ENCODE measurements around the gene WDR11. TPM values are rescaled to one million over a fixed set of nuclear protein-coding genes. Genes with fewer than 3 reads are reported as not detected.

Gene WDR11
- total RNA-seq, 1 donor from 2014 or later: 51.4 TPM

DNA sequence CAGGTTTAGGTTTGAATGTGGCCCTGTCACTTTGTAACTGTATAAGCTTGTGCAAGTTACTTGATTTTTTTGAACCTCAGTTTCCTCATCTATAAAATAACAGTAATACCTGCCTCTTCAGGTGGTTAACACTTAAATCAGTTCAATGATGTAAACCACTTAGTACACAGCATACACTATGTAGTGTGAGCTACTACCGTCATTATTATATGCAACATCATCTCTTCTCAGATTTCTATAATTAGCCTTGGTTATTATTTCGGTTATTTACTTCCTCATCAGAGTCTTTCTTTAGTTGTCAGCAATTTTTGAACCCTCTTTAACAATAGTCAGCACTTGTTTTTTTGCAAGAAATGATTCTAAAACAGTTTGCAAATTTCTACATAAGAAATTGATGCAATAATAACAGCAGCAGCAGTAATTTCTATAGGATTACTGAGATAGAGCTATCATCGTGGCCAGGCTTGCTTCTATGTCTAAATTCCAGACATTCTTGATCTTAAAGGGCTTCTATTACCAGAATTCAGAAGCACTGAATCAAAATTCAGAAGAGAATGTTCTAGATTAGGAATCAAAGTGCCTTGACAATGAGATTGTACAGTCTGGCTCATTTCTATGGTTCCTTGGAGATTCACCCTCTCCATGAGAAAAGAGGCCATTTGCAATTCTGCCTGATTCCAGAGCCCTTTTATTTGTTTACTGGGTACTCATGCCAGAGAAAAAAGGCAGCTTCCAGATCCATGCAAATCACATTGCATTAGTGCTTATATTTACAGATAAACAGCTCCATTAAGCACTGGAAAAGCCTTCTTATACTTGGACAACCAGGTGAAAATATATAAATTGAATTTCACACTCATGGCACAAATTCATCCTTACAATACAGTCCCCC, 25.0 kb upstream of the WDR11 start:
- ATAC-seq (no peak), DNase-seq (no peak)
- Histone ChIP-seq H3K27ac (no peak overlapping the region), H3K36me3 (no peaks in the 10 kb centered on the region), H3K4me1 (no peaks in the 10 kb centered on the region), H3K9me3 (no peaks in the 10 kb centered on the region), H3K4me3 (no peak overlapping the region), H3K27me3 (ENCODE audit: low read depth) (no peaks in the 10 kb centered on the region)
- no peak for TF ChIP-seq CTCF (IDR thresholded peaks at IDR 0.05)
- intact Hi-C loops (cut with DNase I): no loop called here

- H3K36me3 ChIP-seq: no peaks in the 10 kb centered on the region
- TF ChIP-seq CTCF (IDR thresholded peaks at IDR 0.05): no peak
- DNase-seq: no peak
- H3K4me3 ChIP-seq: no peak overlapping the region
- H3K27me3 ChIP-seq (ENCODE audit: low read depth): no peaks in the 10 kb centered on the region
- intact Hi-C loops (cut with DNase I): no loop called here
- no peaks in the 10 kb centered on the region for H3K9me3 ChIP-seq
- no peak overlapping the region for H3K27ac ChIP-seq
- H3K4me1 ChIP-seq: no peaks in the 10 kb centered on the region
- ATAC-seq: no peak
Observed at GRCh38 chr10:120827251-120827875, 23.8 kb upstream of the WDR11 start.

- no peak for TF ChIP-seq CTCF (IDR thresholded peaks at IDR 0.05)
- no peak overlapping the region for H3K4me3 ChIP-seq
- H3K27ac ChIP-seq: no peak overlapping the region
- intact Hi-C loops (cut with DNase I): no loop called here
- H3K9me3 ChIP-seq: no peaks in the 10 kb centered on the region
- no peaks in the 10 kb centered on the region for H3K36me3 ChIP-seq
- ATAC-seq: no peak
- no peaks in the 10 kb centered on the region for H3K4me1 ChIP-seq
- DNase-seq: no peak
- H3K27me3 ChIP-seq (ENCODE audit: low read depth): no peaks in the 10 kb centered on the region
Observed at GRCh38 chr10:120828763-120829319, 22.3 kb upstream of the WDR11 start.

DNA sequence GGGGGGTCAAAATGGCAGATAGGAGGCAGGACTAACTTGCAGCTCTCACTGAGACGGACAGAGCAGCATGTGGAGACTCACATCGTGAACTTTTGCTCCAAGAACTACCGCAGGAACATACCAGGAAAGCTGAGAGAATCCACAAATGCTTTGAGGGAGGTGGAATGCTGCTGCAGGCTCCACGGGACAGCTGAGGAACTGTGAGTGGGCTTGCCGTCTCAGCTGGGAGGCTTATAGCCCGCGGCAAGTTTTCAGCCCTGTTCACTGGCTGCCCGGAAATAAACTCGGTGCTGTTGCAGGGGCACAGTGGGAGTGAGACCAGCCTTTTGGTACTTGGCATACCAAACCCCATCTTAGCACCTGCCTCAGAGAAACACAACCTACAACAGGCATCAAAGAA, 19.1 kb upstream of the WDR11 start:
- Histone ChIP-seq H3K9me3 (no peaks in the 10 kb centered on the region), H3K27ac (no peak overlapping the region), H3K36me3 (no peaks in the 10 kb centered on the region), H3K27me3 (ENCODE audit: low read depth) (no peaks in the 10 kb centered on the region), H3K4me1 (no peaks in the 10 kb centered on the region), H3K4me3 (no peak overlapping the region)
- intact Hi-C loops (cut with DNase I): no loop called here
- TF ChIP-seq CTCF (IDR thresholded peaks at IDR 0.05): no peak
- ATAC-seq (no peak), DNase-seq (no peak)

GRCh38 chr10:120833222-120833928, 17.8 kb upstream of the WDR11 start:
- Histone ChIP-seq H3K4me3 (no peak overlapping the region), H3K27me3 (ENCODE audit: low read depth) (no peaks in the 10 kb centered on the region), H3K4me1 (no peaks in the 10 kb centered on the region), H3K9me3 (no peaks in the 10 kb centered on the region), H3K27ac (no peak overlapping the region), H3K36me3 (no peaks in the 10 kb centered on the region)
- DNase-seq: no peak
- intact Hi-C loops (cut with DNase I): no loop called here
- ATAC-seq: no peak
- no peak for TF ChIP-seq CTCF (IDR thresholded peaks at IDR 0.05)

Data from lower lobe of right lung (tissue), 2 donors.